Keratinocyte (primary cell): ENCODE measurements around the gene EPHB6. TPM values are rescaled to one million over a fixed set of nuclear protein-coding genes. Genes with fewer than 3 reads are reported as not detected.

Experiments used
- DNase-seq: peaks from one replicate; pipeline ENCODE4 v3.0.0-alpha.2; 2011; ENCODE audit warnings: low read depth, missing footprints, low spot score
- FAIRE-seq: peaks from 2 replicates; lab custom pipeline; 2011; peaks lifted over from hg19 to GRCh38; lab: Jason Lieb, UNC
- H2AFZ ChIP-seq: 2 replicates; pipeline ENCODE4 v1.6.0; 2012; ENCODE audit warnings: low read length, control low read depth, inconsistent platforms; ENCODE audit not compliant: control insufficient read depth
- H3K27ac ChIP-seq: 2 replicates; pipeline ENCODE4 v1.5.1; 2011; ENCODE audit warnings: low read length; ENCODE audit not compliant: control insufficient read depth, insufficient read depth
- H3K27me3 ChIP-seq: 3 replicates; pipeline ENCODE4 v1.6.0; 2011; ENCODE audit warnings: low read length; ENCODE audit not compliant: control insufficient read depth, insufficient read depth; ENCODE audit errors: extremely low read depth
- H3K36me3 ChIP-seq, 2 experiments: 2 replicates in 1 of 2; 3 replicates in 1 of 2; pipeline ENCODE4 v1.5.1; 2011; ENCODE audit warnings: low read length in 2 of 2, mild to moderate bottlenecking in 1 of 2; ENCODE audit not compliant: control insufficient read depth in 2 of 2, insufficient read depth in 2 of 2; ENCODE audit errors: extremely low read depth in 1 of 2
- H3K4me1 ChIP-seq: 3 replicates; pipeline ENCODE4 v1.5.1; 2011; ENCODE audit warnings: low read length; ENCODE audit not compliant: control insufficient read depth, insufficient read depth; ENCODE audit errors: extremely low read depth
- H3K4me2 ChIP-seq: 3 replicates; pipeline ENCODE4 v1.6.0; 2011; ENCODE audit warnings: low read depth, low read length; ENCODE audit not compliant: control insufficient read depth, insufficient read depth; ENCODE audit errors: extremely low read depth
- H3K4me3 ChIP-seq, 3 experiments: fragments of 200-600 bp in 1 of 3; sonication (generic) in 1 of 3; 2 replicates in 2 of 3; 3 replicates in 1 of 3; pipeline ENCODE4 v1.5.1; 2011 to 2016; ENCODE audit warnings: low read length in 3 of 3, mild to moderate bottlenecking in 3 of 3, control low read depth in 2 of 3, inconsistent platforms in 1 of 3, low read depth in 1 of 3, mixed read lengths in 1 of 3, mixed run types in 1 of 3, moderate library complexity in 1 of 3; ENCODE audit not compliant: control insufficient read depth in 2 of 3, insufficient read depth in 2 of 3; ENCODE audit errors: extremely low read depth in 1 of 3
- H3K79me2 ChIP-seq: 2 replicates; pipeline ENCODE4 v1.6.0; 2012; ENCODE audit warnings: low read length; ENCODE audit not compliant: control insufficient read depth, insufficient read depth
- H3K9ac ChIP-seq: 3 replicates; pipeline ENCODE4 v1.6.0; 2011; ENCODE audit warnings: low read length; ENCODE audit not compliant: control insufficient read depth, insufficient read depth; ENCODE audit errors: extremely low read depth
- H3K9me1 ChIP-seq: 3 replicates; pipeline ENCODE4 v1.6.0; 2011; ENCODE audit warnings: low read length; ENCODE audit not compliant: control insufficient read depth, insufficient read depth; ENCODE audit errors: extremely low read depth
- H3K9me3 ChIP-seq: 2 replicates; pipeline ENCODE4 v1.5.1; 2012; ENCODE audit warnings: low read depth, low read length; ENCODE audit not compliant: control insufficient read depth
- H4K20me1 ChIP-seq: 3 replicates; pipeline ENCODE4 v1.6.0; 2011; ENCODE audit warnings: low read length; ENCODE audit not compliant: control insufficient read depth, insufficient read depth; ENCODE audit errors: extremely low read depth
- CTCF ChIP-seq, 3 experiments: IDR thresholded peaks in 1 of 3; conservative IDR thresholded peaks in 1 of 3; optimal IDR thresholded peaks in 1 of 3; 2 replicates in 2 of 3; 3 replicates in 1 of 3; pipeline versions ENCODE3 to v1.5.1; 2011; ENCODE audit warnings: low read length in 3 of 3, mild to moderate bottlenecking in 3 of 3, moderate library complexity in 2 of 3, control low read depth in 1 of 3, inconsistent platforms in 1 of 3; ENCODE audit not compliant: insufficient read depth in 2 of 3; ENCODE audit errors: extremely low read depth in 1 of 3
- EZH2 ChIP-seq: IDR thresholded peaks from one replicate; pipeline ENCODE4 v1.6.1; 2012; ENCODE audit warnings: inconsistent platforms, mild to moderate bottlenecking, low read length, moderate library complexity
- dilution Hi-C: fragments of 300-500 bp; cut with MboI; formaldehyde crosslinking; loops from one replicate; pipeline ENCODE4 v1.7.0; 2020; ENCODE audit warnings: low sequenced_read_pairs; ENCODE audit not compliant: extremely low pct_ligation_motif_present
- polyA plus RNA-seq, 5 experiments: library from polyadenylated mRNA; depleted of rRNA in 3 of 5; stranded (reverse) in 3 of 5; stranded (forward) in 1 of 5; unstranded in 1 of 5; fragments of >200 nt; gene quantifications; 1 replicate in 1 of 5; 2 replicates in 3 of 5; 3 replicates in 1 of 5; pipeline versions ENCODE4 v1.2.1 to v1.2.3, GENCODE V29; 2011 to 2012; ENCODE audit warnings: missing spikeins in 2 of 5, low read depth in 1 of 5, low replicate concordance in 1 of 5

EPHB6 gene
- polyA plus RNA-seq, 1 donor (not counting 4 experiments of a cell fraction or from before 2014, with no cell fraction given): 1.9 TPM

- dilution Hi-C loops: no loop called here
- Histone ChIP-seq H3K4me2 (no peak overlapping the region), H2AFZ (no peak overlapping the region), H3K9me1 (no peaks in the 10 kb centered on the region), H3K79me2 (no peaks in the 10 kb centered on the region), H3K4me1 (no peaks in the 10 kb centered on the region), H4K20me1 (no peaks in the 10 kb centered on the region), H3K9ac (no peak overlapping the region), H3K9me3 (no peaks in the 10 kb centered on the region), H3K27me3 (no peaks in the 10 kb centered on the region), H3K4me3 (no peak overlapping the region), H3K27ac (no peak overlapping the region), H3K36me3 (no peaks in the 10 kb centered on the region)
- no peak for FAIRE-seq
- no peak for DNase-seq
- TF ChIP-seq EZH2 (no peak), CTCF (optimal IDR thresholded peaks at IDR 0.05 in 1 of 3, IDR thresholded peaks at IDR 0.05 in 1 of 3, conservative IDR thresholded peaks at IDR 0.05 in 1 of 3; ENCODE audit: extremely low read depth in 1 of 3, insufficient read depth in 2 of 3, low read length in 3 of 3) (no peak)
Observed at GRCh38 chr7:142906643-142907042, 51.8 kb downstream of the EPHB6 start.

DNA sequence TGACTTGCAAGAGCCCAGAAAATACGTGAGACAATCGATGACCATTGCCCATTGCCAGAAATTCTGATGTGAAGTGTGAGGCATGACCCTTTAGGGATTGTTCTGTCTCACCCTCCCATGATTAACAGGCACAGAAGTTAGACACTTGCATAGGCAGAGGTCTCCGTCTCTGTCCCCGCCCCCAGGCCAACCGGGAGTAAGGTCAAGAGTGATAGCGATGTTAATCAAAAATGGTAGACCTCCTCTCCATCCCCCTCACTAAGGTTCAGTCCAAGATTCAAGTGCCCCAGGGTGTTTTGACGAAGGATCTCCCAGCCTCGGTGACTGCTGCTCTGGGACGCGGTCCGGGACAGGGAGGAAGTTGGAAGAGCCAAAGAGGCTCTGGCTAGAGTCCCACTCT lies 53.4 kb downstream of the EPHB6 start:
- DNase-seq (no peak), FAIRE-seq (no peak)
- H3K4me3 ChIP-seq: no peak overlapping the region
- no peak overlapping the region for H3K4me2 ChIP-seq
- no peaks in the 10 kb centered on the region for H4K20me1 ChIP-seq
- no peaks in the 10 kb centered on the region for H3K4me1 ChIP-seq
- no peaks in the 10 kb centered on the region for H3K79me2 ChIP-seq
- no peaks in the 10 kb centered on the region for H3K27me3 ChIP-seq
- H3K9me1 ChIP-seq: no peaks in the 10 kb centered on the region
- no peak overlapping the region for H3K27ac ChIP-seq
- H3K9me3 ChIP-seq: no peaks in the 10 kb centered on the region
- no peak for TF ChIP-seq EZH2
- no peak for TF ChIP-seq CTCF (optimal IDR thresholded peaks at IDR 0.05 in 1 of 3, IDR thresholded peaks at IDR 0.05 in 1 of 3, conservative IDR thresholded peaks at IDR 0.05 in 1 of 3; ENCODE audit: extremely low read depth in 1 of 3, insufficient read depth in 2 of 3, low read length in 3 of 3)
- H3K9ac ChIP-seq: no peak overlapping the region
- no peaks in the 10 kb centered on the region for H3K36me3 ChIP-seq
- H2AFZ ChIP-seq: no peak overlapping the region
- dilution Hi-C loops: no loop called here
